ENCODE measurements around the gene RAB12. TPM values are rescaled to one million over a fixed set of nuclear protein-coding genes. Genes with fewer than 3 reads are reported as not detected.

The RAB12 gene
- polyA plus RNA-seq, 1 donor from 2014 or later = 102 TPM

DNA sequence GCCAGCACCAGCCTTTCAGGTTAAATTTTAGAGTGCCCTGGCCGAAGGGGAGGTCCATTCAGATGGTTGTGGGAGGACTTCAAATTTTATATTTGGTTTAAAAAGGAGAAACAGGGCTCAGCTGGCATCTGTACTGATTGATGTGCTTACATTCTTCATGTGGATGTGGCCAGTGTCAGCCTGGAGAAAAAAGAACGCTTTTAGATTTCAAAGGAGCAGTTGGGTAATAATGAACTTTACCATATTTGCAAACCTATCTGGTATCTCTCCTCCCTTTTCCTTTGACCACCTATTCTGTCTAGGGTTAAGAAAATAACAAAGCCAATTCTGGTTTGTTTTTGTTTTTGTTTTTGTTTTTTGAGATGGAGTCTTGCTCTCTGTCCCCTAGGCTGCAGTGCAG is 21.3 kb downstream of the RAB12 start:
- H3K9ac ChIP-seq (ENCODE audit: low read length) = no peak overlapping the region
- H3F3A ChIP-seq (ENCODE audit: insufficient read depth, low read length, poor library complexity, severe bottlenecking) = no peaks in the 10 kb centered on the region
- H3K27ac ChIP-seq (ENCODE audit: low read length) = no peak overlapping the region
- TF ChIP-seq, protein P1, sequence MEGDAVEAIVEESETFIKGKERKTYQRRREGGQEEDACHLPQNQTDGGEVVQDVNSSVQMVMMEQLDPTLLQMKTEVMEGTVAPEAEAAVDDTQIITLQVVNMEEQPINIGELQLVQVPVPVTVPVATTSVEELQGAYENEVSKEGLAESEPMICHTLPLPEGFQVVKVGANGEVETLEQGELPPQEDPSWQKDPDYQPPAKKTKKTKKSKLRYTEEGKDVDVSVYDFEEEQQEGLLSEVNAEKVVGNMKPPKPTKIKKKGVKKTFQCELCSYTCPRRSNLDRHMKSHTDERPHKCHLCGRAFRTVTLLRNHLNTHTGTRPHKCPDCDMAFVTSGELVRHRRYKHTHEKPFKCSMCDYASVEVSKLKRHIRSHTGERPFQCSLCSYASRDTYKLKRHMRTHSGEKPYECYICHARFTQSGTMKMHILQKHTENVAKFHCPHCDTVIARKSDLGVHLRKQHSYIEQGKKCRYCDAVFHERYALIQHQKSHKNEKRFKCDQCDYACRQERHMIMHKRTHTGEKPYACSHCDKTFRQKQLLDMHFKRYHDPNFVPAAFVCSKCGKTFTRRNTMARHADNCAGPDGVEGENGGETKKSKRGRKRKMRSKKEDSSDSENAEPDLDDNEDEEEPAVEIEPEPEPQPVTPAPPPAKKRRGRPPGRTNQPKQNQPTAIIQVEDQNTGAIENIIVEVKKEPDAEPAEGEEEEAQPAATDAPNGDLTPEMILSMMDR (IDR thresholded peaks at IDR 0.05; ENCODE audit: poor library complexity, severe bottlenecking) = no peak
- TF ChIP-seq EZH2 (IDR thresholded peaks at IDR 0.05; ENCODE audit: borderline replicate concordance, insufficient read depth, low read length, poor library complexity, severe bottlenecking) (no peak), POLR2AphosphoS5 (IDR thresholded peaks at IDR 0.05) (no peak), EP300 (conservative IDR thresholded peaks at IDR 0.05; ENCODE audit: poor library complexity, severe bottlenecking) (no peak), SMC3 (conservative IDR thresholded peaks at IDR 0.05; ENCODE audit: poor library complexity) (no peak), TAF1 (IDR thresholded peaks at IDR 0.05; ENCODE audit: low read depth) (no peak), RAD21 (conservative IDR thresholded peaks at IDR 0.05) (no peak), MXI1 (conservative IDR thresholded peaks at IDR 0.05; ENCODE audit: poor library complexity, severe bottlenecking) (no peak)
- TF ChIP-seq, protein P2, sequence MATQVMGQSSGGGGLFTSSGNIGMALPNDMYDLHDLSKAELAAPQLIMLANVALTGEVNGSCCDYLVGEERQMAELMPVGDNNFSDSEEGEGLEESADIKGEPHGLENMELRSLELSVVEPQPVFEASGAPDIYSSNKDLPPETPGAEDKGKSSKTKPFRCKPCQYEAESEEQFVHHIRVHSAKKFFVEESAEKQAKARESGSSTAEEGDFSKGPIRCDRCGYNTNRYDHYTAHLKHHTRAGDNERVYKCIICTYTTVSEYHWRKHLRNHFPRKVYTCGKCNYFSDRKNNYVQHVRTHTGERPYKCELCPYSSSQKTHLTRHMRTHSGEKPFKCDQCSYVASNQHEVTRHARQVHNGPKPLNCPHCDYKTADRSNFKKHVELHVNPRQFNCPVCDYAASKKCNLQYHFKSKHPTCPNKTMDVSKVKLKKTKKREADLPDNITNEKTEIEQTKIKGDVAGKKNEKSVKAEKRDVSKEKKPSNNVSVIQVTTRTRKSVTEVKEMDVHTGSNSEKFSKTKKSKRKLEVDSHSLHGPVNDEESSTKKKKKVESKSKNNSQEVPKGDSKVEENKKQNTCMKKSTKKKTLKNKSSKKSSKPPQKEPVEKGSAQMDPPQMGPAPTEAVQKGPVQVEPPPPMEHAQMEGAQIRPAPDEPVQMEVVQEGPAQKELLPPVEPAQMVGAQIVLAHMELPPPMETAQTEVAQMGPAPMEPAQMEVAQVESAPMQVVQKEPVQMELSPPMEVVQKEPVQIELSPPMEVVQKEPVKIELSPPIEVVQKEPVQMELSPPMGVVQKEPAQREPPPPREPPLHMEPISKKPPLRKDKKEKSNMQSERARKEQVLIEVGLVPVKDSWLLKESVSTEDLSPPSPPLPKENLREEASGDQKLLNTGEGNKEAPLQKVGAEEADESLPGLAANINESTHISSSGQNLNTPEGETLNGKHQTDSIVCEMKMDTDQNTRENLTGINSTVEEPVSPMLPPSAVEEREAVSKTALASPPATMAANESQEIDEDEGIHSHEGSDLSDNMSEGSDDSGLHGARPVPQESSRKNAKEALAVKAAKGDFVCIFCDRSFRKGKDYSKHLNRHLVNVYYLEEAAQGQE (IDR thresholded peaks at IDR 0.05; ENCODE audit: borderline replicate concordance) = no peak
- H4K20me1 ChIP-seq (ENCODE audit: insufficient read depth) = no peaks in the 10 kb centered on the region
- no peak overlapping the region for H3K4me2 ChIP-seq (ENCODE audit: low read length)
- no peaks in the 10 kb centered on the region for H3K9me3 ChIP-seq (ENCODE audit: low read length)
- peaks cover 3% of the 10 kb centered on the region for H3K79me2 ChIP-seq (replicated peaks; ENCODE audit: insufficient read depth, low read length)
- H3K27me3 ChIP-seq (ENCODE audit: insufficient read depth, low read depth, low read length) = no peaks in the 10 kb centered on the region
- H3K9me2 ChIP-seq (ENCODE audit: insufficient read depth, low read length) = no peaks in the 10 kb centered on the region
- no peak overlapping the region for H3K4me3 ChIP-seq (ENCODE audit: low read length)
- H3K36me3 ChIP-seq (ENCODE audit: insufficient read depth, low read length) = peaks cover 12% of the 10 kb centered on the region
- no peak overlapping the region for H2AFZ ChIP-seq (ENCODE audit: low read depth, low read length)

DNA sequence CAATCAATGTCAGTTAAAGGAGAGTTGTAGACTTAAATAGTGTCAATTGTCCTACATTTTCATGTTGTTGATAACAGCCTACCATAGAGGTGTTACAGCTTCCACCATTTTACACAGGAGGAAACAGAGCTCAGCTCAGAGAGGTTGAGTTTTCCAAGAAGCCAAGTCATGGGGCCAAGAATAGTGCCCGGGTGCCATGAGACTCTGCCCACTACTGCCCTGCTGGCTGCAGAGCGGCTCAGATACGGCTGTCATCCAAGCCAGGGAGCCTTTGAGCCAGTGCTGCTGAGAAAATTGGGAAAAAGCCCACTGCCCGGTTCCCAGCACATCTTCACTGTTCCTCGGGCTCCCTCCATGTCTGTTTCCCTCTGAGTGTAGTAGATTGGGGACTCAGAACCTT is 22.0 kb downstream of the RAB12 start:
- no peak overlapping the region for H3K4me3 ChIP-seq (ENCODE audit: low read length)
- no peaks in the 10 kb centered on the region for H3K27me3 ChIP-seq (ENCODE audit: insufficient read depth, low read depth, low read length)
- H3F3A ChIP-seq (ENCODE audit: insufficient read depth, low read length, poor library complexity, severe bottlenecking) = no peaks in the 10 kb centered on the region
- H3K9me2 ChIP-seq (ENCODE audit: insufficient read depth, low read length) = no peaks in the 10 kb centered on the region
- H4K20me1 ChIP-seq (ENCODE audit: insufficient read depth) = no peaks in the 10 kb centered on the region
- no peak overlapping the region for H3K4me2 ChIP-seq (ENCODE audit: low read length)
- no peak overlapping the region for H2AFZ ChIP-seq (ENCODE audit: low read depth, low read length)
- H3K79me2 ChIP-seq (replicated peaks; ENCODE audit: insufficient read depth, low read length) = peaks cover 3% of the 10 kb centered on the region
- H3K36me3 ChIP-seq (ENCODE audit: insufficient read depth, low read length) = peaks cover 12% of the 10 kb centered on the region
- no peaks in the 10 kb centered on the region for H3K9me3 ChIP-seq (ENCODE audit: low read length)
- TF ChIP-seq EP300 (conservative IDR thresholded peaks at IDR 0.05; ENCODE audit: poor library complexity, severe bottlenecking) (no peak), MXI1 (conservative IDR thresholded peaks at IDR 0.05; ENCODE audit: poor library complexity, severe bottlenecking) (no peak), EZH2 (IDR thresholded peaks at IDR 0.05; ENCODE audit: borderline replicate concordance, insufficient read depth, low read length, poor library complexity, severe bottlenecking) (no peak), POLR2AphosphoS5 (IDR thresholded peaks at IDR 0.05) (no peak), SMC3 (conservative IDR thresholded peaks at IDR 0.05; ENCODE audit: poor library complexity) (no peak), TAF1 (IDR thresholded peaks at IDR 0.05; ENCODE audit: low read depth) (no peak), RAD21 (conservative IDR thresholded peaks at IDR 0.05) (no peak)
- TF ChIP-seq, protein P1 (IDR thresholded peaks at IDR 0.05; ENCODE audit: poor library complexity, severe bottlenecking) = no peak
- TF ChIP-seq, protein P2 (IDR thresholded peaks at IDR 0.05; ENCODE audit: borderline replicate concordance) = no peak
- no peak overlapping the region for H3K9ac ChIP-seq (ENCODE audit: low read length)
- no peak overlapping the region for H3K27ac ChIP-seq (ENCODE audit: low read length)
